Adrenal gland (tissue), 5 donors: Measurements from ENCODE around the gene EIF2D.

Experiments used
- POLR2A ChIP-seq, 2 donors: fragments of 450-650 bp; IDR thresholded peaks; one replicate each; pipeline ENCODE4 v1.6.1; 2017; ENCODE audit warnings: antibody characterized with exemption in 2 of 2, mild to moderate bottlenecking in 2 of 2, moderate library complexity in 1 of 2
- TF ChIP-seq, protein P1 (sequence below), 6 experiments: fragments of 450-650 bp in 4 of 6; fragments of 200-600 bp in 2 of 6; sonication (generic) in 1 of 6; IDR thresholded peaks; 1 replicate in 5 of 6; 2 replicates in 1 of 6; pipeline versions ENCODE4 v1.5.1 to v1.8.0; 2016 to 2021; ENCODE audit warnings: antibody characterized with exemption in 6 of 6, mild to moderate bottlenecking in 2 of 6, moderate library complexity in 1 of 6
- donor health status: DM: no; HTN: no; CAD: no.

DNA sequence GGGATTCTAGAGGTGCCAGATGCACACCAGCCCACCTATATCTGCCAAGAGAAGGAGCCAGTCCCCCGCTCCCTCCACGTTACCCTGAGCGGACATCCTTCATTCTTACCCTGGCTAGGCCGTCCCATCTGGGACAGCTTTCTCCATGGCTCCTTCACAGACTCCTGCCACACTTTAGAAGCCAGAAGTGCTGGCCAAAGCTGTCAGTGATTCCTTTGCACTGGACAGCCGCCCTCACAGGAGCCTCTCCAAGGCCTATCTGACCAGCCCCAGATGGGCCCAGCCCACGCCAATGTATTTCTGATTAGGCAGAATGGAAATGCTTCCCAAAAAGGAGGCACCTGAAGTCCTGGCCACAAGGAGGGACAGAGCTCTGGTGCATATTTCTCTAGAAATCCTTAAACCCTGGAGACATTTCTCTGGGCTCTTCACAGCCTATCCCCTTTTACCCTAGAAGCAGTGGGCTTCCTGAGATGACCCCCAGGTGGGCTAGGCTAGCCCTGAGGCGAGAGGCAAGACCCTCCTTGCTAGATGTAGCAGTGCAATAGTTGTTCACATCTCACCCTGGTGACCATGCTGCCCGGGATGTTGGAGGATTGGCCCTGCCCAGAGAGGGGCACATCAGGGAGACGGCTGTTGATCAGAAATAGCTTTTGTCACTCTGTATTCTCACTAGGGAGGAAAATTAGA is 60.8 kb downstream of the EIF2D start:
- TF ChIP-seq, protein P1, sequence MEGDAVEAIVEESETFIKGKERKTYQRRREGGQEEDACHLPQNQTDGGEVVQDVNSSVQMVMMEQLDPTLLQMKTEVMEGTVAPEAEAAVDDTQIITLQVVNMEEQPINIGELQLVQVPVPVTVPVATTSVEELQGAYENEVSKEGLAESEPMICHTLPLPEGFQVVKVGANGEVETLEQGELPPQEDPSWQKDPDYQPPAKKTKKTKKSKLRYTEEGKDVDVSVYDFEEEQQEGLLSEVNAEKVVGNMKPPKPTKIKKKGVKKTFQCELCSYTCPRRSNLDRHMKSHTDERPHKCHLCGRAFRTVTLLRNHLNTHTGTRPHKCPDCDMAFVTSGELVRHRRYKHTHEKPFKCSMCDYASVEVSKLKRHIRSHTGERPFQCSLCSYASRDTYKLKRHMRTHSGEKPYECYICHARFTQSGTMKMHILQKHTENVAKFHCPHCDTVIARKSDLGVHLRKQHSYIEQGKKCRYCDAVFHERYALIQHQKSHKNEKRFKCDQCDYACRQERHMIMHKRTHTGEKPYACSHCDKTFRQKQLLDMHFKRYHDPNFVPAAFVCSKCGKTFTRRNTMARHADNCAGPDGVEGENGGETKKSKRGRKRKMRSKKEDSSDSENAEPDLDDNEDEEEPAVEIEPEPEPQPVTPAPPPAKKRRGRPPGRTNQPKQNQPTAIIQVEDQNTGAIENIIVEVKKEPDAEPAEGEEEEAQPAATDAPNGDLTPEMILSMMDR (IDR thresholded peaks at IDR 0.05) = no peak
- no peak for TF ChIP-seq POLR2A (IDR thresholded peaks at IDR 0.05)
